GM12878 (cell line): ENCODE results near the gene SLC12A7. TPM values are rescaled to one million over a fixed set of nuclear protein-coding genes. Genes with fewer than 3 reads are reported as not detected.

Experiments used
- ATAC-seq: fragments of 200-7000 bp; cut with Tn5 transposase; 3 replicates; pipeline ENCODE4 v1.9.1; 2020; ENCODE audit warnings: mild to moderate bottlenecking, moderate library complexity
- BruUV-seq: library from RNA; stranded (reverse); fragments of 400-500 nt; replicated peaks from 2 replicates; lab custom pipeline; 2021; lab: Mats Ljungman, UMichigan
- CTCF ChIA-PET: fragments of 300-600 bp; sonication (Branson Sonifier 250); formaldehyde crosslinking; extraction: SDS; loops from one replicate; lab custom pipeline; 2021; ENCODE audit warnings: inconsistent platforms; lab: Yijun Ruan, JAX
- POLR2A ChIA-PET: fragments of 350-600 bp; formaldehyde crosslinking; extraction: SDS; loops from one replicate; lab custom pipeline; 2021; ENCODE audit warnings: inconsistent platforms; lab: Charles Lee
- RAD21 ChIA-PET: fragments of 300-600 bp; sonication (Branson Sonifier 250); formaldehyde crosslinking; loops from one replicate; lab custom pipeline; 2023; ENCODE audit warnings: antibody characterized with exemption; ENCODE audit not compliant: unreplicated experiment; lab: Charles Lee
- SMC1A ChIA-PET: fragments of 300-600 bp; sonication (Branson Sonifier 250); formaldehyde crosslinking; loops from one replicate; lab custom pipeline; 2023; ENCODE audit not compliant: unreplicated experiment, uncharacterized antibody; lab: Charles Lee
- DNase-seq: peaks from one replicate; pipeline ENCODE4 v3.0.0-alpha.2; 2011; ENCODE audit warnings: low read depth, low spot score
- FAIRE-seq: peaks from 3 replicates; lab custom pipeline; 2011; peaks lifted over from hg19 to GRCh38; lab: Jason Lieb, UNC
- H2AFZ ChIP-seq: 2 replicates; pipeline ENCODE4 v1.6.0; 2011; ENCODE audit warnings: low read depth, low read length, control low read depth; ENCODE audit not compliant: control insufficient read depth
- H3K27ac ChIP-seq: 2 replicates; pipeline ENCODE4 v1.5.1; 2011; ENCODE audit warnings: control low read depth; ENCODE audit not compliant: control insufficient read depth, insufficient read depth
- H3K27me3 ChIP-seq, 2 experiments: replicated peaks in 1 of 2; 2 replicates each; pipeline versions ENCODE4 v1.6.0 to v1.6.1; 2011; ENCODE audit warnings: low read length in 1 of 2; ENCODE audit not compliant: control insufficient read depth in 2 of 2, insufficient read depth in 2 of 2
- H3K36me3 ChIP-seq, 2 experiments: 2 replicates each; pipeline ENCODE4 v1.5.1; 2011; ENCODE audit warnings: low read length in 1 of 2; ENCODE audit not compliant: control insufficient read depth in 2 of 2, insufficient read depth in 2 of 2
- H3K4me1 ChIP-seq: 2 replicates; pipeline ENCODE4 v1.6.1; 2011; ENCODE audit warnings: mild to moderate bottlenecking, low read length, moderate library complexity, mixed read lengths; ENCODE audit not compliant: control insufficient read depth, insufficient read depth
- H3K4me2 ChIP-seq: 2 replicates; pipeline ENCODE4 v1.6.0; 2011; ENCODE audit warnings: control low read depth; ENCODE audit not compliant: control insufficient read depth, insufficient read depth
- H3K4me3 ChIP-seq: fragments of 200-600 bp; sonication (generic); 2 replicates; pipeline ENCODE4 v1.5.1; 2016
- H3K79me2 ChIP-seq: 2 replicates; pipeline ENCODE4 v1.6.0; 2011; ENCODE audit warnings: low read length; ENCODE audit not compliant: control insufficient read depth, insufficient read depth
- H3K9ac ChIP-seq: 2 replicates; pipeline ENCODE4 v1.8.0; 2011; ENCODE audit warnings: low read length, control low read depth, mixed read lengths; ENCODE audit not compliant: control insufficient read depth, insufficient read depth
- H3K9me3 ChIP-seq: replicated peaks from 3 replicates; pipeline ENCODE4 v1.5.1; 2011; ENCODE audit warnings: mild to moderate bottlenecking, low read length; ENCODE audit not compliant: control insufficient read depth, insufficient read depth
- H4K20me1 ChIP-seq: 2 replicates; pipeline ENCODE4 v1.6.0; 2011; ENCODE audit not compliant: control insufficient read depth, insufficient read depth
- E2F4 ChIP-seq: IDR thresholded peaks from 2 replicates; pipeline ENCODE4 v1.6.1; 2012; ENCODE audit warnings: low read depth, low read length, improper control_type of control experiment
- HDAC2 ChIP-seq: fragments of 200-600 bp; sonication (generic); IDR thresholded peaks from 2 replicates; pipeline ENCODE4 v1.6.1; 2017
- MEF2B ChIP-seq: fragments of 450-650 bp; IDR thresholded peaks from 2 replicates; pipeline ENCODE4 v1.6.1; 2018; ENCODE audit warnings: mild to moderate bottlenecking, moderate library complexity; ENCODE audit not compliant: partially characterized antibody, poor library complexity, severe bottlenecking
- MTA3 ChIP-seq: IDR thresholded peaks from 2 replicates; pipeline ENCODE4 v1.6.1; 2012; ENCODE audit warnings: low read length, inconsistent platforms, borderline replicate concordance
- PAX8 ChIP-seq: fragments of 450-650 bp; IDR thresholded peaks from 2 replicates; pipeline ENCODE4 v1.6.1; 2017; ENCODE audit warnings: mild to moderate bottlenecking, moderate library complexity
- RB1 ChIP-seq: fragments of 450-650 bp; formaldehyde crosslinking; IDR thresholded peaks from 2 replicates; pipeline ENCODE4 v1.6.1; 2017; ENCODE audit warnings: mild to moderate bottlenecking, borderline replicate concordance
- ZNF622 ChIP-seq: fragments of 450-650 bp; IDR thresholded peaks from 2 replicates; pipeline ENCODE4 v1.6.1; 2017; ENCODE audit warnings: mild to moderate bottlenecking, inconsistent platforms
- WGBS: methylation state at CpG from one replicate; pipeline ENCODE4 v1.1.6; 2016; ENCODE audit warnings: low lambda C conversion rate; ENCODE audit not compliant: insufficient replicate concordance, insufficient coverage; ENCODE audit errors: missing lambda C conversion rate; 5-methylcytosine and 5-hydroxymethylcytosine counted together
- in situ Hi-C: fragments of 300-500 bp; cut with MboI; formaldehyde crosslinking; loops from 9 replicates; pipeline ENCODE4 v1.14.3; 2018; ENCODE audit warnings: mixed read lengths
- intact Hi-C: fragments of 100-400 bp; cut with micrococcal nuclease; formaldehyde crosslinking; loops from one replicate; pipeline ENCODE4 v1.14.2; 2022; ENCODE audit not compliant: unreplicated experiment
- polyA plus RNA-seq, 11 experiments: library from polyadenylated mRNA; depleted of rRNA in 4 of 11; unstranded in 6 of 11; stranded (reverse) in 5 of 11; fragments of >200 nt; fragmentation: Nextera tagmentation in 4 of 11; fragmentation: Illumina TruSeq in 1 of 11; extraction: Ambion mirVana in 4 of 11; extraction: Trizol in 1 of 11; gene quantifications; 1 replicate in 1 of 11; 2 replicates in 10 of 11; pipeline versions ENCODE4 v1.2.1 to v1.2.3, GENCODE V29; 2011 to 2016; ENCODE audit warnings: inconsistent platforms in 2 of 11, missing spikeins in 2 of 11, low read depth in 1 of 11
- total RNA-seq, 4 experiments: library from RNA; depleted of rRNA in 3 of 4; stranded (reverse); fragments of >200 nt in 3 of 4; fragmentation: Illumina TruSeq in 1 of 4; extraction: Trizol in 1 of 4; gene quantifications; 2 replicates each; pipeline versions ENCODE4 v1.2.1 to v1.2.3, GENCODE V29; 2013 to 2021
- TF ChIP-seq, protein P1 (sequence below): fragments of 150-350 bp; IDR thresholded peaks from 2 replicates; pipeline ENCODE4 v1.6.1; 2016; ENCODE audit warnings: low read depth, low read length
- TF ChIP-seq, protein P2 (sequence below): fragments of 450-650 bp; formaldehyde crosslinking; IDR thresholded peaks from 2 replicates; pipeline ENCODE4 v1.4.0; 2020; ENCODE audit warnings: mild to moderate bottlenecking, moderate library complexity
- TF ChIP-seq, protein P3 (sequence below): fragments of 450-650 bp; IDR thresholded peaks from 2 replicates; pipeline ENCODE4 v1.6.1; 2017; ENCODE audit warnings: borderline replicate concordance

The SLC12A7 gene
- total and polyA plus RNA-seq, 10 of the 15 experiments (the other 5 are each of a cell fraction or from before 2014, with no cell fraction given): 0.10 to 10.0 (median 2.9) TPM

DNA sequence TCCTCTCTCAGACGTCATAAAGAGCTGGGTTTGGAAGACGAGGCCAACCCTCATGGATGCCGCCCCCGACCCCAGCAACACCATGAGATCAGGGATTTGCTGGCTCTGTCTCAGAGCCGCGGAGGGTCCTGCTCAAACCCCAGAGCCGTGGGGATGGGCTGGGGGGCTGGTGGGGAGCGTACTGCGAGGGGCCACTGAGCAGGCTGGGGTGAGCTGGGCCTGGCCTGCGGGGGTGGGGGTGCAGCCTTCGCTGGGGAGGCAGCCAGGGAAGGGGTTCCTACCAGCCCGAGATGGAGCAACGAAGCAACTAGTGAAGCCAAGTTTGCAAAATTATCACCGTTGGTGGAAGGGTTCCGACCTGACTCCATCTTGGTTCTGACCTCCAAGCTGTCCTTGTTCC, 5.1 kb upstream of the SLC12A7 start (continued):
- TF ChIP-seq, protein P1, sequence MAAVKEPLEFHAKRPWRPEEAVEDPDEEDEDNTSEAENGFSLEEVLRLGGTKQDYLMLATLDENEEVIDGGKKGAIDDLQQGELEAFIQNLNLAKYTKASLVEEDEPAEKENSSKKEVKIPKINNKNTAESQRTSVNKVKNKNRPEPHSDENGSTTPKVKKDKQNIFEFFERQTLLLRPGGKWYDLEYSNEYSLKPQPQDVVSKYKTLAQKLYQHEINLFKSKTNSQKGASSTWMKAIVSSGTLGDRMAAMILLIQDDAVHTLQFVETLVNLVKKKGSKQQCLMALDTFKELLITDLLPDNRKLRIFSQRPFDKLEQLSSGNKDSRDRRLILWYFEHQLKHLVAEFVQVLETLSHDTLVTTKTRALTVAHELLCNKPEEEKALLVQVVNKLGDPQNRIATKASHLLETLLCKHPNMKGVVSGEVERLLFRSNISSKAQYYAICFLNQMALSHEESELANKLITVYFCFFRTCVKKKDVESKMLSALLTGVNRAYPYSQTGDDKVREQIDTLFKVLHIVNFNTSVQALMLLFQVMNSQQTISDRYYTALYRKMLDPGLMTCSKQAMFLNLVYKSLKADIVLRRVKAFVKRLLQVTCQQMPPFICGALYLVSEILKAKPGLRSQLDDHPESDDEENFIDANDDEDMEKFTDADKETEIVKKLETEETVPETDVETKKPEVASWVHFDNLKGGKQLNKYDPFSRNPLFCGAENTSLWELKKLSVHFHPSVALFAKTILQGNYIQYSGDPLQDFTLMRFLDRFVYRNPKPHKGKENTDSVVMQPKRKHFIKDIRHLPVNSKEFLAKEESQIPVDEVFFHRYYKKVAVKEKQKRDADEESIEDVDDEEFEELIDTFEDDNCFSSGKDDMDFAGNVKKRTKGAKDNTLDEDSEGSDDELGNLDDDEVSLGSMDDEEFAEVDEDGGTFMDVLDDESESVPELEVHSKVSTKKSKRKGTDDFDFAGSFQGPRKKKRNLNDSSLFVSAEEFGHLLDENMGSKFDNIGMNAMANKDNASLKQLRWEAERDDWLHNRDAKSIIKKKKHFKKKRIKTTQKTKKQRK: no peak

- ChIA-PET RAD21 (interaction anchor here (0.6 to 2.1 kb wide), 4 partner anchors 10 to 24 kb away, joined by 3 to 5 read pairs (median 4); no protein-coding TSS in a partner anchor), CTCF (interaction anchor here (0.6 to 2.4 kb wide), 5 partner anchors 8 to 18 kb away, joined by 3 to 7 read pairs (median 5); no protein-coding TSS in a partner anchor), POLR2A (interaction anchor here (3.3 kb wide), 1 partner anchor 16 kb away, joined by 18 read pairs; no protein-coding TSS in a partner anchor), SMC1A (interaction anchor here (1.3 to 1.6 kb wide), 2 partner anchors 18 to 32 kb away, joined by 3 to 4 read pairs; no protein-coding TSS in a partner anchor)
- H3K4me3 ChIP-seq: no peak overlapping the region
- H3K4me1 ChIP-seq: no peaks in the 10 kb centered on the region
- DNase-seq (no peak), FAIRE-seq (no peak), ATAC-seq (no peak)
- H3K79me2 ChIP-seq: no peaks in the 10 kb centered on the region
- H3K4me2 ChIP-seq: no peak overlapping the region
- in situ Hi-C loops: no loop called here
- no peak overlapping the region for H3K27ac ChIP-seq
- H3K36me3 ChIP-seq: no peaks in the 10 kb centered on the region
- no peak overlapping the region for H3K9ac ChIP-seq
- TF ChIP-seq E2F4: no peak
- TF ChIP-seq, protein P2, sequence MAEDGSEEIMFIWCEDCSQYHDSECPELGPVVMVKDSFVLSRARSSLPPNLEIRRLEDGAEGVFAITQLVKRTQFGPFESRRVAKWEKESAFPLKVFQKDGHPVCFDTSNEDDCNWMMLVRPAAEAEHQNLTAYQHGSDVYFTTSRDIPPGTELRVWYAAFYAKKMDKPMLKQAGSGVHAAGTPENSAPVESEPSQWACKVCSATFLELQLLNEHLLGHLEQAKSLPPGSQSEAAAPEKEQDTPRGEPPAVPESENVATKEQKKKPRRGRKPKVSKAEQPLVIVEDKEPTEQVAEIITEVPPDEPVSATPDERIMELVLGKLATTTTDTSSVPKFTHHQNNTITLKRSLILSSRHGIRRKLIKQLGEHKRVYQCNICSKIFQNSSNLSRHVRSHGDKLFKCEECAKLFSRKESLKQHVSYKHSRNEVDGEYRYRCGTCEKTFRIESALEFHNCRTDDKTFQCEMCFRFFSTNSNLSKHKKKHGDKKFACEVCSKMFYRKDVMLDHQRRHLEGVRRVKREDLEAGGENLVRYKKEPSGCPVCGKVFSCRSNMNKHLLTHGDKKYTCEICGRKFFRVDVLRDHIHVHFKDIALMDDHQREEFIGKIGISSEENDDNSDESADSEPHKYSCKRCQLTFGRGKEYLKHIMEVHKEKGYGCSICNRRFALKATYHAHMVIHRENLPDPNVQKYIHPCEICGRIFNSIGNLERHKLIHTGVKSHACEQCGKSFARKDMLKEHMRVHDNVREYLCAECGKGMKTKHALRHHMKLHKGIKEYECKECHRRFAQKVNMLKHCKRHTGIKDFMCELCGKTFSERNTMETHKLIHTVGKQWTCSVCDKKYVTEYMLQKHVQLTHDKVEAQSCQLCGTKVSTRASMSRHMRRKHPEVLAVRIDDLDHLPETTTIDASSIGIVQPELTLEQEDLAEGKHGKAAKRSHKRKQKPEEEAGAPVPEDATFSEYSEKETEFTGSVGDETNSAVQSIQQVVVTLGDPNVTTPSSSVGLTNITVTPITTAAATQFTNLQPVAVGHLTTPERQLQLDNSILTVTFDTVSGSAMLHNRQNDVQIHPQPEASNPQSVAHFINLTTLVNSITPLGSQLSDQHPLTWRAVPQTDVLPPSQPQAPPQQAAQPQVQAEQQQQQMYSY (CRISPR knock-in tag): no peak
- no peak for TF ChIP-seq MTA3
- no peak for TF ChIP-seq MEF2B
- TF ChIP-seq RB1: no peak
- no peak for TF ChIP-seq ZNF622
- TF ChIP-seq PAX8: no peak
- no peak for TF ChIP-seq HDAC2
- TF ChIP-seq, protein P3, sequence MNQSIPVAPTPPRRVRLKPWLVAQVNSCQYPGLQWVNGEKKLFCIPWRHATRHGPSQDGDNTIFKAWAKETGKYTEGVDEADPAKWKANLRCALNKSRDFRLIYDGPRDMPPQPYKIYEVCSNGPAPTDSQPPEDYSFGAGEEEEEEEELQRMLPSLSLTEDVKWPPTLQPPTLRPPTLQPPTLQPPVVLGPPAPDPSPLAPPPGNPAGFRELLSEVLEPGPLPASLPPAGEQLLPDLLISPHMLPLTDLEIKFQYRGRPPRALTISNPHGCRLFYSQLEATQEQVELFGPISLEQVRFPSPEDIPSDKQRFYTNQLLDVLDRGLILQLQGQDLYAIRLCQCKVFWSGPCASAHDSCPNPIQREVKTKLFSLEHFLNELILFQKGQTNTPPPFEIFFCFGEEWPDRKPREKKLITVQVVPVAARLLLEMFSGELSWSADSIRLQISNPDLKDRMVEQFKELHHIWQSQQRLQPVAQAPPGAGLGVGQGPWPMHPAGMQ: no peak
- no peaks in the 10 kb centered on the region for H3K9me3 ChIP-seq
- no peak overlapping the region for H2AFZ ChIP-seq
- H4K20me1 ChIP-seq: no peaks in the 10 kb centered on the region
- no TSS peak for BruUV-seq
- intact Hi-C loops: no loop called here
- 43% methylated on average over 19 of the region's 19 CpGs for WGBS
- H3K27me3 ChIP-seq: peaks cover 0 to 3% of the 10 kb centered on the region in 2 experiments
These were observed 4.4 kb upstream of the SLC12A7 start for GRCh38 chr5:1116109-1116740.
